ENCODE measurements around the gene MID1IP1. TPM values are rescaled to one million over a fixed set of nuclear protein-coding genes. Genes with fewer than 3 reads are reported as not detected.

MID1IP1 gene
- total and polyA plus RNA-seq, 9 donors = 14.5 to 80.9 (median 54.0) TPM

- TF ChIP-seq CTCF (IDR thresholded peaks at IDR 0.05) (no peak), EP300 (IDR thresholded peaks at IDR 0.05) (no peak), POLR2A (IDR thresholded peaks at IDR 0.05) (no peak)
- H3K36me3 ChIP-seq = no peaks in the 10 kb centered on the region
- H3K4me3 ChIP-seq = no peak overlapping the region
- H3K9me3 ChIP-seq = no peaks in the 10 kb centered on the region
- no peaks in the 10 kb centered on the region for H3K27me3 ChIP-seq
- 59 to 87% (median 67%) methylated on average over 1 of the region's 1 CpG for WGBS, 3 donors
- no peak overlapping the region for H3K27ac ChIP-seq
- DNase-seq = no peak
- intact Hi-C loops (cut with DNase I) = no loop called here
- peaks cover 6% of the 10 kb centered on the region for H3K4me1 ChIP-seq (ENCODE audit: insufficient read depth)
Observed at GRCh38 chrX:38819709-38820108, 18.4 kb downstream of the MID1IP1 start.

GRCh38 chrX:38820751-38821150 lies 19.5 kb downstream of the MID1IP1 start:
- 64 to 71% (median 65%) methylated on average over 2 of the region's 2 CpGs for WGBS, 3 donors
- Histone ChIP-seq H3K4me1 (ENCODE audit: insufficient read depth) (peaks cover 6% of the 10 kb centered on the region), H3K27me3 (no peaks in the 10 kb centered on the region), H3K4me3 (no peak overlapping the region), H3K27ac (no peak overlapping the region), H3K36me3 (no peaks in the 10 kb centered on the region), H3K9me3 (no peaks in the 10 kb centered on the region)
- no peak for DNase-seq
- no peak for TF ChIP-seq POLR2A (IDR thresholded peaks at IDR 0.05)
- no peak for TF ChIP-seq EP300 (IDR thresholded peaks at IDR 0.05)
- TF ChIP-seq CTCF (IDR thresholded peaks at IDR 0.05) = no peak
- intact Hi-C loops (cut with DNase I) = no loop called here

GRCh38 chrX:38824176-38824575 lies 22.9 kb downstream of the MID1IP1 start:
- TF ChIP-seq EP300 (IDR thresholded peaks at IDR 0.05) (no peak), POLR2A (IDR thresholded peaks at IDR 0.05) (no peak)
- no peak for DNase-seq
- Histone ChIP-seq H3K27me3 (no peaks in the 10 kb centered on the region), H3K27ac (no peak overlapping the region), H3K9me3 (no peaks in the 10 kb centered on the region), H3K4me3 (no peak overlapping the region), H3K36me3 (no peaks in the 10 kb centered on the region), H3K4me1 (ENCODE audit: insufficient read depth) (no peaks in the 10 kb centered on the region)
- WGBS, 3 donors = 72 to 82% (median 78%) methylated on average over 2 of the region's 2 CpGs
- intact Hi-C loops (cut with DNase I) = no loop called here

- intact Hi-C loops (cut with DNase I) = no loop called here
- TF ChIP-seq POLR2A (IDR thresholded peaks at IDR 0.05) = no peak
- TF ChIP-seq EP300 (IDR thresholded peaks at IDR 0.05) = no peak
- TF ChIP-seq CTCF (IDR thresholded peaks at IDR 0.05) = no peak
- DNase-seq = no peak
Observed at GRCh38 chrX:38831949-38832348, 30.7 kb downstream of the MID1IP1 start.

GRCh38 chrX:38837389-38837788 lies 36.1 kb downstream of the MID1IP1 start:
- Histone ChIP-seq H3K4me1 (ENCODE audit: insufficient read depth) (no peaks in the 10 kb centered on the region), H3K4me3 (no peak overlapping the region), H3K27ac (no peak overlapping the region), H3K36me3 (no peaks in the 10 kb centered on the region), H3K9me3 (no peaks in the 10 kb centered on the region), H3K27me3 (no peaks in the 10 kb centered on the region)
- no peak for DNase-seq
- no peak for TF ChIP-seq CTCF (IDR thresholded peaks at IDR 0.05)
- TF ChIP-seq POLR2A (IDR thresholded peaks at IDR 0.05) = no peak
- no peak for TF ChIP-seq EP300 (IDR thresholded peaks at IDR 0.05)
- 82 to 91% (median 83%) methylated on average over 2 of the region's 2 CpGs for WGBS, 3 donors
- intact Hi-C loops (cut with DNase I) = no loop called here

More at GRCh38 chrX:38831949-38832348, 30.7 kb downstream of the MID1IP1 start:
- 84 to 89% (median 88%) methylated on average over 2 of the region's 2 CpGs for WGBS, 3 donors
- Histone ChIP-seq H3K9me3 (no peaks in the 10 kb centered on the region), H3K4me1 (ENCODE audit: insufficient read depth) (no peaks in the 10 kb centered on the region), H3K27ac (no peak overlapping the region), H3K4me3 (no peak overlapping the region), H3K27me3 (no peaks in the 10 kb centered on the region), H3K36me3 (no peaks in the 10 kb centered on the region)

All from ovary (tissue), 9 donors.